Osteoblast (primary cell): Measurements from ENCODE around the gene HAUS7. TPM values are rescaled to one million over a fixed set of nuclear protein-coding genes. Genes with fewer than 3 reads are reported as not detected.

ENCODE experiments used
- DNase-seq: peaks from one replicate; pipeline ENCODE4 v3.0.0; 2011; ENCODE audit warnings: low spot score, mixed read lengths; ENCODE audit not compliant: insufficient read length; ENCODE audit errors: missing footprints
- H2AFZ ChIP-seq: 2 replicates; pipeline ENCODE4 v1.6.0; 2011; ENCODE audit warnings: mild to moderate bottlenecking, low read length
- H3K27ac ChIP-seq: 2 replicates; pipeline ENCODE4 v1.5.1; 2011; ENCODE audit warnings: mild to moderate bottlenecking, low read depth, low read length, moderate library complexity
- H3K27me3 ChIP-seq: 2 replicates; pipeline ENCODE4 v1.6.0; 2012; ENCODE audit warnings: mild to moderate bottlenecking, control low read depth, inconsistent platforms, low read length, moderate library complexity; ENCODE audit not compliant: insufficient read depth
- H3K36me3 ChIP-seq: 2 replicates; pipeline ENCODE4 v1.5.1; 2011; ENCODE audit warnings: mild to moderate bottlenecking, low read length, control low read depth, moderate library complexity; ENCODE audit not compliant: insufficient read depth
- H3K4me1 ChIP-seq: 2 replicates; pipeline ENCODE4 v1.5.1; 2011; ENCODE audit warnings: mild to moderate bottlenecking, low read length, control low read depth, moderate library complexity; ENCODE audit not compliant: insufficient read depth
- H3K4me2 ChIP-seq: 2 replicates; pipeline ENCODE4 v1.6.0; 2011; ENCODE audit warnings: mild to moderate bottlenecking, low read length; ENCODE audit not compliant: insufficient read depth
- H3K4me3 ChIP-seq: fragments of 200-600 bp; sonication (generic); 3 replicates; pipeline ENCODE4 v1.5.1; 2012; ENCODE audit warnings: mild to moderate bottlenecking, low read length, inconsistent platforms; ENCODE audit not compliant: insufficient read depth
- H3K79me2 ChIP-seq: 2 replicates; pipeline ENCODE4 v1.6.0; 2012; ENCODE audit warnings: mild to moderate bottlenecking, low read length, control low read depth, inconsistent platforms; ENCODE audit not compliant: insufficient read depth
- H3K9me3 ChIP-seq: 2 replicates; pipeline ENCODE4 v1.5.1; 2011; ENCODE audit warnings: low read depth, low read length, control low read depth
- H4K20me1 ChIP-seq: 2 replicates; pipeline ENCODE4 v1.6.0; 2012; ENCODE audit warnings: mild to moderate bottlenecking, low read length, control low read depth; ENCODE audit not compliant: insufficient read depth
- total RNA-seq: library from RNA; depleted of rRNA; stranded (reverse); fragments of >200 nt; gene quantifications from 2 replicates; pipeline ENCODE4 v1.2.3, GENCODE V29; 2012
- TF ChIP-seq, protein P1 (sequence below): IDR thresholded peaks from 2 replicates; pipeline ENCODE4 v1.5.1; 2011; ENCODE audit warnings: mild to moderate bottlenecking, low read depth, low read length, moderate library complexity; ENCODE audit errors: extremely low read depth

The HAUS7 gene
- total RNA-seq, 1 donor = 14.1 TPM

DNA sequence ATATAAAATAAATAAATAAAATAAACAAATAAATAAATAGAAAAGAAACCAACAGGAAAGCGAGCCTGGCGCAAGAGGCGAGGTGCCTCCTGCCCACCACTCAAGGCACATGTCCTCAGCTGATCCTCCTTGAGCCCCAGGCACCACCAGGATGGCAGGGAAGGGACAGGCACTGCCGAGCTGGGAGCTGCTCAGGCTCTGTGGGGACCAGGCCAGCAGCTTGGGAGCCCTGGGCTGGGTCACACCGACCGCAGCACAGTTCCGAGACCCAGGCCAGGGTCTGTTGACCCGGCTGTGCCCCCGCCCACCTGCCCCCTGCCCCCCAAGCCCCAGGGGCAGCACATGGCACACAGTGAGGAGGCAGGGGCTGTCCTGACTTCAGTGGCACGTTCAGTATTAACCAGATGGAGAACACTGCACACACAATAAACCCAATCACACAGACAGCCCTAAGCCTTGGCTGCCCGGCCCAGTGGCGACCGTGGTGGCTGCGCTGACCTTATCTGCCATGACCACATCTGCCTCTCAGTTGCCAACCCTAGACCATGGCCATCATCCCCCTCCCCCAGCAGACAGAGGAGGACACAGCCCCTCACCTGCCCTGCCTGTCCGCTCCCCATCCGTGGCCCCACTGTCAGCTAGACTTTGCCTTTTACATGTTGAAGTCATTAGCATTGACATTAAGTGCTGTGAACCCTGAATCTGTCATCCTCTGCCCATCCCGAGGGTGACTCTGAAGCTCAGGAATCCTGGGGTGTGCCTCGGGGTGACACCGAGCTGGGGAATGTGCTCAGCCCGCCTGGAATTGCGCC is 21.6 kb downstream of the HAUS7 start:
- TF ChIP-seq, protein P1, sequence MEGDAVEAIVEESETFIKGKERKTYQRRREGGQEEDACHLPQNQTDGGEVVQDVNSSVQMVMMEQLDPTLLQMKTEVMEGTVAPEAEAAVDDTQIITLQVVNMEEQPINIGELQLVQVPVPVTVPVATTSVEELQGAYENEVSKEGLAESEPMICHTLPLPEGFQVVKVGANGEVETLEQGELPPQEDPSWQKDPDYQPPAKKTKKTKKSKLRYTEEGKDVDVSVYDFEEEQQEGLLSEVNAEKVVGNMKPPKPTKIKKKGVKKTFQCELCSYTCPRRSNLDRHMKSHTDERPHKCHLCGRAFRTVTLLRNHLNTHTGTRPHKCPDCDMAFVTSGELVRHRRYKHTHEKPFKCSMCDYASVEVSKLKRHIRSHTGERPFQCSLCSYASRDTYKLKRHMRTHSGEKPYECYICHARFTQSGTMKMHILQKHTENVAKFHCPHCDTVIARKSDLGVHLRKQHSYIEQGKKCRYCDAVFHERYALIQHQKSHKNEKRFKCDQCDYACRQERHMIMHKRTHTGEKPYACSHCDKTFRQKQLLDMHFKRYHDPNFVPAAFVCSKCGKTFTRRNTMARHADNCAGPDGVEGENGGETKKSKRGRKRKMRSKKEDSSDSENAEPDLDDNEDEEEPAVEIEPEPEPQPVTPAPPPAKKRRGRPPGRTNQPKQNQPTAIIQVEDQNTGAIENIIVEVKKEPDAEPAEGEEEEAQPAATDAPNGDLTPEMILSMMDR = no peak
- H3K79me2 ChIP-seq = no peaks in the 10 kb centered on the region
- peak; percentile 86 for DNase-seq

DNA sequence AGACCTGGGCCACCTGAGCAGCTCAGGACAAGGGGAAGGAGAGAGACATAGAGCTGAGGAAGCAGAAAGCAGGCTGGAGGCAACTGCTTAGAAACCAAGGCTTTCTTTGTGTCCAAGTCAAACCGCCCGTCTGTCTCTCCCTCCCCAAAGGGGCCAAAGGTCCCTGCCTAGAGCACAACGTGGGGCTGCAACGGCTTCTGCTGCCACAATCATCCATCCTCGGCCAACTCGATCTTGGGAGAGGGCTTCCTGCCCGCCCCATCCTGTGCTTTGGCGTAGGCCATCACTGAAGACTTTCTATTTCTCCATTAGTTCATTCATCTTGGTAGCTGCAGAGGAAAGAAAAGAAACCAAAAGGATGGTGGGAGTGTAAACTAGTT is 22.8 kb downstream of the HAUS7 start:
- Histone ChIP-seq H3K9me3 (no peaks in the 10 kb centered on the region), H3K36me3 (no peaks in the 10 kb centered on the region), H3K79me2 (no peaks in the 10 kb centered on the region), H2AFZ (no peak overlapping the region), H3K4me3 (no peak overlapping the region), H3K4me1 (no peaks in the 10 kb centered on the region), H3K27ac (no peak overlapping the region), H3K4me2 (no peak overlapping the region), H4K20me1 (no peaks in the 10 kb centered on the region), H3K27me3 (no peaks in the 10 kb centered on the region)
- peak; percentile 79 for DNase-seq
- TF ChIP-seq, protein P1 = no peak

More for the DNA sequence above, 21.6 kb downstream of the HAUS7 start:
- no peaks in the 10 kb centered on the region for H3K27me3 ChIP-seq
- no peaks in the 10 kb centered on the region for H3K36me3 ChIP-seq
- no peak overlapping the region for H3K4me3 ChIP-seq
- no peaks in the 10 kb centered on the region for H3K9me3 ChIP-seq
- H2AFZ ChIP-seq = no peak overlapping the region
- H4K20me1 ChIP-seq = no peaks in the 10 kb centered on the region
- no peak overlapping the region for H3K27ac ChIP-seq
- no peak overlapping the region for H3K4me2 ChIP-seq
- H3K4me1 ChIP-seq = no peaks in the 10 kb centered on the region

DNA sequence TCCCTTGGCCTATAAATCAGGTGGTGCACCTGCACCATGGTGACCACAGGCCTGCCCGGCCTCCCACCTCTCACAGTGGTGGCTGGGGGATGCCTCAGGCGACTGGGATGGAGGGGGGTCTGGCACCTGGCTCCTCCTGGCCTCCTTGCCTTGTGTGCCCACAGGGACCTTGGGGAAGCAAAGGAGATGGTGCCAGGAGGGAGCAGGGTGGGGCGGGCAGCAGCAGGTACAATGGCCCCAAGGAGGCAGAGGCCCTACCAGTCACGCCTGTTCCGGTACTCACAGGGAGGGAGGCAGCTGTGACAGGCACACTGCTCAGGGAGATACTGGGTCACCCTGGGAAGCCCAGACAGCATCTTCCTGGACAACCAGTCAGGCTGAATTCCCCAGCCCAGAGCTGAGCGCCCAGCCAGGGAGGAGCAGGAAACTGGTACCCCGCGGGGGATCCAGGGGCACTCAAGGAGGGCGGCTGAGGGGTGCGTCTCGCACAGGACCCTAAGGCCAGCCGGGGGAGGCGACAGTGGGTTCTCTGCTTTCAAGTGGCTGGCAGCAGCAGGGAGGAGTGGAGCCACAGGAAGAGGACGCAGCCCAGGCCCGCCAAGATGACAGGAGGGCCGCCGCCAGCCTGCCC is 23.3 kb downstream of the HAUS7 start:
- Histone ChIP-seq H3K36me3 (no peaks in the 10 kb centered on the region), H2AFZ (no peak overlapping the region), H3K27me3 (no peaks in the 10 kb centered on the region), H3K4me3 (no peak overlapping the region), H3K27ac (no peak overlapping the region), H3K79me2 (no peaks in the 10 kb centered on the region), H3K4me1 (no peaks in the 10 kb centered on the region), H4K20me1 (no peaks in the 10 kb centered on the region), H3K9me3 (no peaks in the 10 kb centered on the region), H3K4me2 (no peak overlapping the region)
- peak; percentile 84 for DNase-seq
- TF ChIP-seq, protein P1 = no peak

DNA sequence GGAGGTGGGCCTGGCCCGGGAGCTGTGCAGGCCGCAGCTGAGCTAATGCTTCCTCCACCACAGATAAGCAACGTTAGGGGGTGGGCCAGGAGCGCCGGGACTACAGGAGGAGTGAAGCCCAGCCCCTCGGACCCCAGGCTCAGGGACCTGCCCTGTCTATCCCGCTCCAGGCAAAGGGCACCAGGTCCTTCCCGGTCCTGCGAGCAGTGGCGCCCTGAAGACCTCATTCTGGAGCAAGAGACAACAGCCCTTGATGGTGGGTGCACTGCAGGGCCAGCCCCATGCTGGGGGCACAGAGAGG is 23.8 kb downstream of the HAUS7 start:
- H3K27ac ChIP-seq = no peak overlapping the region
- H3K4me1 ChIP-seq = no peaks in the 10 kb centered on the region
- TF ChIP-seq, protein P1 = no peak
- H4K20me1 ChIP-seq = no peaks in the 10 kb centered on the region
- no peaks in the 10 kb centered on the region for H3K79me2 ChIP-seq
- no peak overlapping the region for H3K4me3 ChIP-seq
- no peak for DNase-seq
- H3K4me2 ChIP-seq = no peak overlapping the region
- no peaks in the 10 kb centered on the region for H3K36me3 ChIP-seq
- no peaks in the 10 kb centered on the region for H3K27me3 ChIP-seq
- H2AFZ ChIP-seq = no peak overlapping the region
- H3K9me3 ChIP-seq = no peaks in the 10 kb centered on the region
